ENCODE data around the gene CAST.

CAST gene

DNA sequence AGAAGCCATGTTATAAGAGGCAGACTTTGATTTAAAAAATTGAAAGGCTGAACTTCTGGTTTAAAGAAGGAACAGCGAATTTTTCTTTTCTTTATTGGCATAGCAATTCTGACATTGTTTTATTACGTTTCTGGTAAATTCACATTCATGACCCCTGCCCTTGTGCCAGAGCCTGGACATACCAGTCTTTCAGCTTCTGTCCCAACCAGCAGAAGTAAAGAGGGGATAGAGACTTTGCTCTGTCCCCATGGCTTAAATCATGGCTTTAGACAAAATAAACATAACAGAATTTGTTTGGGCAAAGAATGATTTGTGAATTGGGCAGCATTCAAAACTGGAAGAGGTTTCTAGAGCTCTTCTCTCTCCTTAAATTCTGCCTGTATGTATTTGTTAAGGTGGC is 15.3 kb downstream of the CAST start:
- no peak for DNase-seq

DNA sequence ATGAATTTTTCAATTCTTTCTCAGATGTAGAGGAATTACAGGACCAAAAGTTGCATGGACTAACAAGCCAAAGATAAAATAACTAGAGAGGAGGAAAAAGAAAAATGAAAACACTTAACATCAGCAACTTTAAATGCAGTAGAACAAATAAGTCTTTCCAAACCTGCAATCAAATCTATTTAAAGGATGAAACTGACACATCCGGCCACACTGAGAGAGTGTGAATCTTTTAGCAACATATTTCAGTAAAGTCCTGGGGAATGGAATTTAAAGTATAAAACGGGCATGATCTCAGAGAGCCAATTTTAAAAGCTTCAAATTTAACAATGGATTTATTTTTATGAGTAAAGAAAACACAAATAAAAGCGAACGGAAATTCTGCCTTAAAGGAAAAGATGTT is 17.1 kb downstream of the CAST start:
- no peak for DNase-seq

DNA sequence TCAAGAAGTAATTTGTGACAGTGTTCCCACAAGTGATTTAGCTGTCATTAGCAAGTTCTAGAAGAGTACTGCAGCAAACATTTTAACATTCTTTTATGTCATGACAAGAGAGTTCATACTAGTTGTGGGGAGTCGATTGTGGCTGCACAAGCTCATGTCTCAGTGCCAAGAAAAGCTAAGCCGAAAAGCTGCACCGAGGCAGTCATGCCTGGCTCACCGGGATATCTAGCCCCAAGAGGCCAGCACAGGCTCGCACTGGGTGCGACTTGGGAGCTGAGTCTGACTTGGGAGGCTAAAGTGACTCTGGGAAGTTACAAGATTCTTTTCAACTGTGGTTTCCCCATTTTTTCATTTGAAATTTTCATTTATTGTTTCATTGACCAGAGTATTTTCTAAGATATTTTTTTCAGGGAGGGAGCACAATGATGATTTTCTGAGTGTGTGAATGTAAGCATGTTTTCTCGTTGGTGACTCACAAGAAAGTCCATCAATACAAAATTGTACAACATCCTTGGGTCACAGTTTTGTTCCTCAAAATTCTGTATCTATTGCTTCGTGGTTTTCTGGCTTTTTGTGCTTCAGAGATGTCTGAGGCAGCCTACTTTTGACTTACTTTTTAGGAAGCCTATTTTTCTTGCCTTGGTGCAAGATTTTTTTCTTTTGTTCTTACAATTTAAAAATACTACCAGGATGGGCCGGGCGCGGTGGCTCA is 18.7 kb downstream of the CAST start:
- DNase-seq = no peak

DNA sequence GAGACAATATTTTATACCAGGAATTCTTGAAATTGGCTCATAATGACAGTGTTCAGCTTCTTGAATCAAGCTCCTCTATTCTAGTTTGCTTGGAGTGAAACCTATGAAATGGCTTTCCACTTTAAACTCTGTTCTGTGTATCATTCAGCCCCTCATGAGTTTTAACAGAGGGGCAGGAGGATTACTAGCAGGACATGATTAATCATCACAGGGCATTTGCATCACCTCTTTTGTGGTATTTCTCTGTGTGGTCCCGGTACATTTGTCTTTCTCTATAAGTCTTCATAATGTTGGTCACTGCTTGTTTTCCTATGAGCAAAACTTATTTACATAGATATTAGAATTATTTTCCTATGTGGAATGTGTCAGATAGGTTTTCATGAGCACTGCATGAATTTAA is 21.2 kb downstream of the CAST start:
- no peak for DNase-seq

DNA sequence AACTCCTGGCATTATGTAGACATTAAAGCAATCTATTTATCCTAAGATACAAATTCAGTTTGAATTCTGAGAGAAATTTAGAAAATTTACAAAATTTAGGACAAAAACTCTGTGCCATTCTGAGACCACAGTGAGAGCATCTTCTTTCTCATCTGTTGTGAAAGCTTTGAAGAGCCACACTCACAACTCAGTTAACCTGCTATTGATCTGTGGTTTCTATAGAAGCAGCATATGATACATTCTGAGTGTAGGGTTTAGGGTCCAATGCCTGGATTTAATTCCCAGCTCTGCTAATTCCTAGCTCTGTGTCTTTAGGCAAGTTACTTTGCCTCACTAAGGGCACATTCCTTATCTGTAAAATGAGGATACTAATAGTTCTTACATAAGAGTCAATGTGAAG is 21.6 kb downstream of the CAST start:
- DNase-seq = no peak

DNA sequence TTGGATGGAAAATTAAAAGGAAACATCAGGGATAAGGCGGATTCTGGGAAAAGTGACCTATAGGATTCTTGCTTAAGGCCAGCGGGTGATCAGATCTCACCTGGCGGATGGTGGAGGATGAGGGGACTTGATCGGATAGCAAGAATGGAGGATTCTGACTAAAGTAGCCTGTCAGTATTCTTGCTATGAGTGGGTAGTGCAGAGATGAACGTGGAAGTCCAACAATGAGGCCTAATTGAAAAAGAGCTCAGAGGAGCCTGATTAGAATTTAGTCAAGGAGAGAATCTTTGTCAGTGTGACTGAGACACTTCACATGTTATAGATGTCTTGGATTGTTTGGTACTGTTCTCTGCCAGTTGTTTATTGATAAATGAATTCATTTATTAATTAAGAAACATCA is 24.9 kb downstream of the CAST start:
- DNase-seq = no peak

DNA sequence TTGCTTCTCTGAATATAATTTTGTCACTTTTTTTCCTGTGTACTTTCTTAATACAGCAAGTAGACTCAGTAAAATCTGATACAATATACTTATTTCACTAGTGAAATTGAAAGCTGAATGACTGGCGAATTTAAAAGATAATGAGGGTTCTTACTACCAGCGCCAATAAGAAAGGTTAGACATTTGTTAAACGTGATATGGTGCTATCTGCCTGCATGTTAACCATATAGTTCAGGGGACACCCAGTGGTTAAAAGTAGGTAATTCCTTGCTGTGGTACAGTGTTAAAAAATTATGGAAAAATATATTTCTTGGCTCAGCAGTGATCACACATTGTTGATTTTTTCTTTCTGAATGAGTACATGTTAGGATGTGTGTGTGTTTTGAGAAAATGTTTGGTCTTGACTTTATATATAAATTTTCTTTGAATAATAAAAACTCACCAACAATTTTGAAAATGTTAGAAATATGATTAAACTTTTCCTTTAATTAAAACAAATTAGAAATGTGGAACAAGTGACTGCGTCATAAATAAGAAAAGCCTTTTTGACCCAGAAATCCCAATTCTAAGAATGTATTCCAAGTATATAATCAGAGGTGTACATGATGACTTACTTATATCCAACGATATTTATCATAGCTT is 25.8 kb downstream of the CAST start:
- peak; percentile 86 for DNase-seq

DNA sequence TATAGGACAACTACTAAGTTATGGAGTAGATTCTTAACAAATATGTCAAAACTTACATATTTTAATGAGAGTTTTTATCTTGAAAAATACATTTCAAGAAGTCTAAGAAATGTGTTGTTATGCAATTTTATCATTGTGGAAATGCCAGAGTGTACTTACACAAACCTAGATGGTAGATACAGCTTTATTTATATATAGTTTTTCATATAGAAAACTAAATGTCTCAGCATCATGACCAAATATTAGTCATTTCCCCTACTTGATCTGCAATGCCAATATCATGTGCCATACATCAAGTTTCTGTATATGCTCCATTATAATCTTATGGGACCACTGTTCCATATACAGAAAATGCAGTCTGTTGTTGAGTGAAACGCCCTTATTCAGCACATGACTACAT is 28.7 kb downstream of the CAST start:
- no peak for DNase-seq

DNA sequence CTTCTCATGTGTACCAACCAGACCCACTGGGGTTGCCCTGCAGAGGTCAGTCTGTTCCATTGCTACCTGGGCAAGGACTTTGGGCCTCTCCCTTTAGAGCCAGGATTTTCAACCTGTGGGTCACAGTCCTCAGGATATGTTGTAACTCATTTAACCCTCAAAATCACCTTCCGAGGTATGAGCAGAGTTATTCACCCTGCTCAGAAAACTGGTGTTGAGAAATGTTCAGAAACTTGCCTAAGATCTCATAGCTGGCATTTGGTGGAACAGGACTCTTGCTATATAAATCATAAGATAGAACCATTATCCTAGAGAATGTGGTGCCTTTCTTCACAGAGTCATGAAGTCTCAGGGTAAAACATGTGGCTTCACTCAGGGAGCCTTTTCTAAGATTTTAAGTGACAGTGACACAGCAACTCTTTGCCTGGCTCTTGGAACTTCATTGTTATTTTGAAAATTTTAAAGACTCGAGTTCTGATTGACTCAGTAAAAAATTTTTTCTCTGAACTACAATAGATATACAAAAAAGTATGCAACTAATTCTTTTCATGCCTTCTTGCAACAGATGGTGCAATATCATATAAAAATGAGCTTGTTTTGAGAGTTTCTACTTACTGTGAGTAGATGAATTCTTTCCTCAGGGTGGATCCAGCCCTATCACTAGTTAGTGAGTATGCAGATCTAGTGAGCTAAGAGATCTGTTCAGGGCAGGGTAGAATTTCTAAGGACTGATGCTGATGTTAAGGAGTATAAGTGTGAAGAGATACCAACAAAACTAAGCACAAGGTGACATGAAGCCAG is 29.5 kb downstream of the CAST start:
- no peak for DNase-seq

DNA sequence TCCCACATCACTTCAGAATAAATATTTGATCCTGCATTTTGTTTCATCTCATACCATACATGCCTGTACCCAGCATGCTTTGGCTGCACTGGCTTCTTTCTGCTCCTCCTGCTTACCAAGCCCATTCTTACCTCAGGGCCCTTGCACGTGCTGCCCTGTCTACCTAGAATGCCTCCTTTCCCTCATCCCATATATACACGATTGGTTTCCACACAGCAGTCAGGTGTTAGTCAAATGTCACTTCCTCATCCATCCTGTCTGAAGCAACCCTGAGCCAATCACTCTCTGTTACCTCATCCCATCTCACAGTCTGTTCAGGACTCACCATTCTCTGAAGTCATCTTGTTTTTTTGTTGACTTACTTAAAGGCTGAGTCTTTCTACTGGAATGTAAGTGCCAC is 30.3 kb downstream of the CAST start:
- DNase-seq = no peak

DNA sequence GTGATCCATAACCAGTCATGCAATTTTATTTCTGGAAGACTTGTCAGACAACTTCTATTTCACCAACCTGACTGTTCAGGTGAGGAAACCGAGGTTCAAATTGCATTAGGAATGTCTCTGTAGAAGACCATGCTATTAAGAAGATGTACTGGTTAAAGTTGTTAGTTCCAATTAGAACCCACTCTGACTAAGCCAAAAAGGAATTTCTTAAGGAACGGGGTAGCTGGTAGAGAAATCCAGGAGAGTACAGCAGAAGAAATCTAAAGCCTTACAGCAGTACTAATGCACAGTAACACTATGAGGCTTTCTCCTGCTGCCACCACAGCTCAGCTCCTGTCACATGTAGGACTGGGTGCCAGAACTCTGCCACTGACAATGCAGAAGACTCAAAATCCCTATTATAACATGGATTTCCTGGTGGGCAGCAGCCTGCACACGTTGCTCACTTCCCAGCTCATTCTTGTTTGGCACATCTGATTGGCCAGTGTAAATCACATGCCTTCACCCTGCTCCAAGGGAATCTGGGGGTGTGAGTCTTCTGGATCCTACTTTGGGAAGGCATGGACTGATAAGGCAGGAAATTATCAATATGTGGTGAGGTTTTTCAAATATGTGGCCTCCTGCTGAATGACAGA is 37.1 kb downstream of the CAST start:
- no peak for DNase-seq

DNA sequence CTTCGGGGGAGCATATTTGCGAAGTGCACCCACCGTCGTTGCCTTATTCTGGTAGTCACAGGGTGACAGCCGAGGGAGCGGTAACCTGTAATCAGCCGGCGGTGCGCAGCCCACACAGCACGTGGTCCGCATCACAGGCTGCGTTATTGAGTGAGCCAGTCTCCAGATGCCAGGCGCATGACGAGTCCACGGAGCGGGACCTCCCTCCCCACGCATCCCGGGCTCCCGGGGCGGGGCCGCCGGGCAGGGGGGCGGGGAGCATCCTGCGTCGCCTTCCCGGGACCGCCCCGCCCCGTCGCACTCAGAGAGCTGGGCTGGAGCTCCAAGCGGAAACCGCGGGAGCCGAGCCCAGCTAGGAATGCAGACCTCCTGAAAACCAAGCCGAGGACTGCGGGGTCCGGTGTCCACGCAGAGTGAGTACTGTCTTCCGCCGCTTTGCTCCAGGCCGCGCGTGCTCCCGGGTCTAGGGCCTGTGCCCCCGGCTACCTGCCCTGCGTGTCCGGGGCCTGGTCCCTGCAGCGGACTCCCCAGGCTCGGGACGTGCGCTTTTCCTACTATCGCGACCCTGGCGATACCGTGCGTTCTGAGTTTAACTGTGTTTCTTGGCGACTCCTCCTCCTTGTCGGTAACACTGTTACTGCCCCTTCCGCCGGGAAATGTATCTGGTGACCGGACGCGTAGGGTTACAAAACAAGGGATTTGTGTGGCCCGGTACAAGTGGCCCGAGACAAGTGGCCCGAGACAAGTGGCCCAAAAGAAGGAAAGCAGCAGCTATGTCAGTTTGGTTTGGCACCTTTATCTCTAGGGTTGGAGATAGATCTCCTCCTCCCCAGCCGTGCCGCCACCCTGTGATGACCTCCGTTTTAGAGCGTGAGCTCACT is 40.6 kb downstream of the CAST start:
- DNase-seq = peak; percentile 86

DNA sequence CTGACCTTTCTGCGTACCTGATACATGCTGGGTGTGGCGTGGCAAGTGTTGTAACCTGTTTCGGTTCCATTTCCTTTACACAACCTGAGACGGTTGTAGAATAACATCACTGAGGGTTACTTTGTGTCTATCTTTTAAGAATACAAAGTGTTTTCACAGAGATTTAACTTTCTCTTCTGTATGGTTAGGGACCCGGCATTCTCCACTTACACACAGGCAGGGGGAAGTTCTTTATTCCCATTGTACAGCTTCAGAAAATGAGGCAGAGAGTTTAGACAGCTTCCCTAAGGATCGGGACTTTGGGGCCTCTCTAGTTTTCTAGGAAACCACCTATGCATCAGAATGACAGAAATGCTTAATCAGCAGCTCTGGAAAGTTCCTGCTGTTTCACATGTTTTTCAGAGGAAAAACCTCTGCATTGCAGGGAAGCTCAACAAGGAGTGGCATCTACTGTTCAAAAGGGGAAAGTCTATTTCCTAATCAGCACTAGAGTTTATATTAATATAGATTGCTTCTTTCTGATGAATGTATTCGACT is 41.3 kb downstream of the CAST start:
- DNase-seq = no peak

DNA sequence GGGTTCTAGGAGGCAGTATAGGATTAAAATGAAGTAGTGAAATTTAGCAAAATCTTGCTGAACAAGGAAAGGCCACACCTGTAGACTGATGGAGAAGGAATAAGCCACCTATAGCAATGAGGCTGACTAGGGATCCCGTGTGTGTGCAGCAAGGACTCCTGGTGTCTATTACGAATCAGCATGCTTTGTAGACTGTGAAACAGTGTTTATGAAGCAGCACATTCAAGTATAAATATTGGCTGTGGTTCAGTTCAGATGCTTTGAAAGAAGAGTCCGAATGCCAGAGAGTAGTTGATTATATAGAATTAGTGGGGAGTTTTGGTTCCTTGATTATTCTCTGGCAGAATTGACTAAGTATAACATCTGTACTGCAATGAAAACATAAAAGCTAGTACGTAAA is 41.8 kb downstream of the CAST start:
- no peak for DNase-seq

DNA sequence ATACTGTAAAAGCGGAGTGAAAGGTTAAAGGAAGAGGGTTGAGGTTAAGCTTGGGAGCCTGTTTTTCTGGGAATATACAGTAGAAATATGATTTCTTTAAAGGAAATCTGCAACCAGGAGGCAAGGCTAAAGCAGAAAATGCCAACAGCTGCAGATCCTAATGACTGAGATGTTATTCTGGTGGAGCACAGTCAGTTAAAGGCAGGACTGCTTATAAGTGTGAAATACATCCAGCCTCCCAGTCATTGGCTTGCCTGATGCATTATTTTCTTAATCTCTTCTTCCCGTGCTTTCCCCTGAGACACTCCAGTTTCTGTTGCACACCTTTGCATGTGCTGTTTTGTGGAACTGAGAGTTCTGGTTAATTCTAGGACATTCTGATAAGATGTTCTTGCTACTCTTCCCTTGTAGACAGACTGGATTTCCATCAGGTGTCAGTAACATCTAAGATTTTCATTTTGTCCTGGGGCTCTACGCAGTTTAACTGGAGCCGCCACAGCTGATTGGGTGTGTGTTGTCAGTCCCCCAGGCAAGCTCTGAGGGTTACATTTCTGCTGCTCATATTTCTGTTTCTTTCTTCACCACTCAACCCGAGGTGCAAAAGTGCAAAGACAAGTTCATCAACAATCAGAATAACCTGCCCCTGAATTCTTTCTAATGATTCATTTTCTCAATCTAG is 44.4 kb downstream of the CAST start:
- no peak for DNase-seq

DNA sequence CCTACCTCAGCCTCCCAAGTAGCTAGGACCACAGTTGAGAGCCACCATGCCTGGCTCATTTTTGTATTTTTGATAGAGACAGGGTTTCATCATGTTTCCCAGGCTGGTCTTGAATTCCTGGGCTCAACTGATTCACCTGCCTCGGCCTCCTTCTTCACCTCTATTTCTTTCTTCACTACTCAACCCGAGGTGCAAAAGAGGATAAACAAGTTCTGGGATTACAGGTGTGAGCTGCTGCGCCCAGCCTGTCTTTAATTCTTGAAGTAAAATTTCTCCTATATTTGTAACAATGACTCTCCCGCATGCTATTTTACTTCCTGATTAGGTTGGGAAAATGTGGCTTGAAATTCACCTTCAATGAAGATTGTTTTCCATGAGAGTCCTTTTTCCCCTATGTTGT is 46.4 kb downstream of the CAST start:
- DNase-seq = no peak

DNA sequence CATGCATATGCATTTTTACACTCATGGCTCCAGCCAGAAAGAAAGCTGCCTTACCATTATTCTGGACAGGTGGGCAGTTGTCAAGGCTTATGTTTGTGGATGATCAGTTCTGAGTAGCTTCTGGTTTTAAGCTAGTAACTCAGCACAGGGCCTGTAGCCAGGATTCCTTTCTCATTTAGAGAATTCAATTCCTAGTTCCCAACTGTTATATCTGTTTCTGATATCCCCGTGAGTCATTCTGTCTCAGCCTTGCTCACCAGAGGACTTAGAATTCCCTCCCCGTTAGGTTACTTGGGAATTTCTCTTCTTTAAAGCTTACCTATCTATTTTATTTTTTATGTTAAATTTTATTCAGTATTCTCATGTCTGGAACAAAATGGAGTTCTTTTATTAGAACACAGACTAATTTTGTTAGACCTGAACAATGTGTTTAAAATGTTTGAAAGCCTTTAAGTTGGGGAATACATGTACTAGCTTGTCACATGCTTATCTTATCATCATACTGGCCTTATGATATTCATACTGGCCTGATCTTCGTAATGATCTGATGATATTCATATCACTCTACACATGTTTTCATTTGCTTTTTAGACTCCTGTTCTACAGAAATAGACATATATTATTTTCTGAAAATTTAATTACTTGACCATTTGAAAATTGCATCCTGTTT is 47.1 kb downstream of the CAST start:
- DNase-seq = no peak

DNA sequence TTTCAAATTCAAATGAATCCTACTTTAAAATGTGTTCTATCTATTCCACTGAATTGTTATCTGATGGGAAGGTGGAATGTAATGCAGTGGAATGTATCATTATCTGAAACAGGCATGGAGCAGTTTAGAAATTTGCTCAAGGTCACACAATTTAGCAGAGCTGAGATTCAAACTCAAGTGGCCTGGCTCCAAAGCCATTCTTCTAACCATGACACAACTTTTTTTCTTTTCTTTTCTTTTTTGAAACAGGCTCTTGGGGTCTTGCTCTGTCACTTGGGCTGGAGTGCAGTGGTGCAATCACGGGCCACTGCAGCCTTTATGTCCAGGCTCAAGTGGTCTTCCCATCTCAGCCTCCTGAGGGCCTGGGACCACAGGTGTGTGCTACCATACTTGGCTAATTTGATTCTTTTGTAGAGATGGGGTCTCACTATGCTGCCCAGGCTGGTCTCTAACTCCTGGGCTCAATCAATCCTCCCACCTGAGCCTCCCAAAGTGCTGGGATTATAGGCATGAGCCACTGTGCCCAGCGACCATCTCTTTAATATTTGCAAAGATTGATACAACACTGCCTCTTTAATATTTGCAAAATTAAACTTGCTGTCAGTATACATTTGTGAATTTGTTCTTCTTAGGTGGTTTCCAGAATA is 50.0 kb downstream of the CAST start:
- no peak for DNase-seq

DNA sequence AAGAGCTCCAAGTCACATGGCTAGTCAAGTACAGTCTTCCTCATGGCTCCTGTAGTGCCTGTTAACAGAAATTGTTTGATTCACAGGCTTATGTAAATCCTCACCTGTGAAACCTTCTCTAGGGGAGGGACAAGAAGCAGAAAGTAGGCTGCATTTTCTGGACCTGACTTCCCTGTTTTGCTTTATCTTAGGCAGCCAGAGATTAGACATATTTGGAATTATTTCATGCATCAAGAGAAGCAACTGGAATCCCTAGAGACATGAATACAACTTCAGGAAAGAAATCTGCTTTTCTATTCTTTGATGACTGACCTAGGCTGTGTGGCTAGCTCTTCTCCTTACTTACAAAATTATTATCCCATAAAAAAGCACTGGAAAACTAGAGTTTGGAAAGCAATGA is 52.3 kb downstream of the CAST start:
- DNase-seq = peak; percentile 30

DNA sequence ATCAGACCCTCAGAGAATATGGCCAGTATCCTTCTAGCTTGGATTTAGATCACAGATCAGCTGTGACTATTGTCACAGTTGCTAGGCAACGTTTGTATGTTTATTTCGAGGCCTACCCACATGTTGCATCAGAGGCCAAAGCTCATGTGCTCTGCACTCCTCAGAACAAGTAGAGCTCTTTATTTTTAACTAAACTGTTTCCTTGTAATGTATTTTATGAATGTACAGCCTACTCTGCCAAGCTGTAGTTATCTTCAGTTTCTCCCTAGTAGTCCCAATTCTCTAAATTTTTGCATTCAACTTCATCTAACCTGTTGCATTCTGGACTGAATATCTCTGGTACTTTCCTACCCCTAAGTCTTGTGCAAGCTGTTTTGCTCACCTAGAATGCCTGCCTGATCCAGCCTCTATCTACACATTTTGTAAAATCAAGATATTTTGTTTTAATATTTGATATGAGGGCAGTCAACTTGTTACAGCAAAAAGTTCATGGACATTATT is 52.8 kb downstream of the CAST start:
- DNase-seq = peak; percentile 76
